WTC11 (cell line): ENCODE measurements around the gene KLHL7.

Source experiments
- JUN ChIP-seq: sonication (generic); formaldehyde crosslinking; IDR thresholded peaks from 2 replicates; pipeline ENCODE4 v1.8.0; 2023; ENCODE audit warnings: mild to moderate bottlenecking, missing genetic modification reagents
- MYBL2 ChIP-seq: sonication (generic); formaldehyde crosslinking; IDR thresholded peaks from 2 replicates; pipeline ENCODE4 v1.8.1; 2023; ENCODE audit warnings: mild to moderate bottlenecking, moderate library complexity, missing genetic modification reagents
- NFE2L1 ChIP-seq: sonication (generic); formaldehyde crosslinking; IDR thresholded peaks from 2 replicates; pipeline ENCODE4 v1.8.1; 2023; ENCODE audit warnings: missing genetic modification reagents
- ZNF138 ChIP-seq: sonication (generic); formaldehyde crosslinking; conservative IDR thresholded peaks from 2 replicates; pipeline ENCODE4 v1.8.1; 2022; ENCODE audit warnings: mild to moderate bottlenecking, moderate library complexity, missing genetic modification reagents
- ZNF263 ChIP-seq: sonication (generic); formaldehyde crosslinking; IDR thresholded peaks from 2 replicates; pipeline ENCODE4 v1.8.1; 2022; ENCODE audit warnings: low read depth, mild to moderate bottlenecking, moderate library complexity, missing genetic modification reagents

GRCh38 chr7:23157679-23158078, 52.1 kb downstream of the KLHL7 start:
- TF ChIP-seq ZNF263 (CRISPR knock-in tag) (no peak), NFE2L1 (no peak), ZNF138 (CRISPR knock-in tag) (no peak), JUN (CRISPR knock-in tag) (no peak), MYBL2 (CRISPR knock-in tag) (no peak)
